ENCODE data around the gene TMEM79. TPM values are rescaled to one million over a fixed set of nuclear protein-coding genes. Genes with fewer than 3 reads are reported as not detected.

The TMEM79 gene
- total RNA-seq, 1 donor: 0.86 TPM

DNA sequence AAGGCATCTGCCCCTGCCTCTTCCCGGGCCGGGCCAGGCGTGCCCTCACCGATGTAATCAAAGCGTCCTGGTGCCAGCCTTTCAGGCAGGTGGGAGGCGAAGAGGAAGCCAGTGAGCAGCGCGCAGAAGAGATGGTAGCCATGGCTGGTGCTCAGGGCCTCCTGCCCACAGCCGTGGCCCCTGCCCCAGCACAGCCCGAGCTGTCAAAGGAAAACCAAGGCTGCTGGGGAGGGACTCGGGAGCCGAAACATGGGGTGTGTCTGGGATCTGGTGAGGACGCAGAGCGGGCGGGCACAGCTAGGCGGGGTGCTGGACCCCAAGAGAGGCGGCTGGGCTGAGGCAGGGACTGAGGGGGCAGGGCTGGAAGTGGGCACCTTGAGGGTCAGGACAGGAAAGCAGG is 39.4 kb upstream of the TMEM79 start:
- TF ChIP-seq, protein P1, sequence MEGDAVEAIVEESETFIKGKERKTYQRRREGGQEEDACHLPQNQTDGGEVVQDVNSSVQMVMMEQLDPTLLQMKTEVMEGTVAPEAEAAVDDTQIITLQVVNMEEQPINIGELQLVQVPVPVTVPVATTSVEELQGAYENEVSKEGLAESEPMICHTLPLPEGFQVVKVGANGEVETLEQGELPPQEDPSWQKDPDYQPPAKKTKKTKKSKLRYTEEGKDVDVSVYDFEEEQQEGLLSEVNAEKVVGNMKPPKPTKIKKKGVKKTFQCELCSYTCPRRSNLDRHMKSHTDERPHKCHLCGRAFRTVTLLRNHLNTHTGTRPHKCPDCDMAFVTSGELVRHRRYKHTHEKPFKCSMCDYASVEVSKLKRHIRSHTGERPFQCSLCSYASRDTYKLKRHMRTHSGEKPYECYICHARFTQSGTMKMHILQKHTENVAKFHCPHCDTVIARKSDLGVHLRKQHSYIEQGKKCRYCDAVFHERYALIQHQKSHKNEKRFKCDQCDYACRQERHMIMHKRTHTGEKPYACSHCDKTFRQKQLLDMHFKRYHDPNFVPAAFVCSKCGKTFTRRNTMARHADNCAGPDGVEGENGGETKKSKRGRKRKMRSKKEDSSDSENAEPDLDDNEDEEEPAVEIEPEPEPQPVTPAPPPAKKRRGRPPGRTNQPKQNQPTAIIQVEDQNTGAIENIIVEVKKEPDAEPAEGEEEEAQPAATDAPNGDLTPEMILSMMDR (IDR thresholded peaks at IDR 0.05; ENCODE audit: insufficient read depth, low read depth, low read length): no peak
- DNase-seq (ENCODE audit: low read depth): no peak
- no peak overlapping the region for H3K4me3 ChIP-seq (ENCODE audit: low read depth, low read length)

DNA sequence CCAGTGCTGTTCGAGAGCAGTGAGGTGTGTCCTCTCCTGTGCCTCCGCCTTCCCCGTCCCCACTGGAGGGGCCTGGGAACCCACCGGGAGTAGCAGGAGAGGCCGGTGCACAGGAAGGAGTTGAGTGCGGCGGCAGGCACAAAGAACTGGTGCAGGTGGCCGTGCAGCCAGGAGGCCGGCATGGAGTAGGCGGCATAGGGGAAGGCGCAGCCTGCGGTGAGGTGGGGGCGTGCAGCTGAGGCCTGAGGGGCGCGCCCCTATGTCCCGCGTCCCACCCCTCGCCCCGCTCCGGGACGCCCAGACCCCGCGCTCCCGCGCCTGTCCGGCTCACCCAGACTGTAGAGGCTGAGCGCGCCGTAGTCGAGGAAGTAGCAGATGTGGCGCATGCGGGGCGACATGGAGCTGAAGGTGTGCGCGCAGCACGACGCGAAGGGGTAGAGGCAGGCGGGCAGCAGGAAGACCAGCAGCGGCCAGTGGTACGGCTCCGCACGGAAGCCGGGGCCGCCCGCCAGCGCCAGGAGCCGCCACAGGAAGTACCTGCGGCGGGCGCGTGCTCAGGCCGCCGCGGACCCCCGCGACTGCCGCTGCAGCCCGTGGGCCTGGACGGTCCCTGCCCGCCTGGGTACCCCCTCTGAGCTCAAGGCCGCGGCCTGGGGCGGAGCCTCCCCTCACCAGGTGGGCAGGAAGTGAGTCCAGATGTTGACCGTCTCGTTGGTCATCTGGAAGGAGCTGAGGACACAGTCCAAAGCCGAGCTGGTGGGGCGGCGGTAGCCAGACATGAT is 38.5 kb upstream of the TMEM79 start:
- DNase-seq (ENCODE audit: low read depth): peak; percentile 23
- peak overlapping the region; percentile 44 for H3K4me3 ChIP-seq (ENCODE audit: low read depth, low read length)
- TF ChIP-seq, protein P1 (IDR thresholded peaks at IDR 0.05; ENCODE audit: insufficient read depth, low read depth, low read length): no peak

DNA sequence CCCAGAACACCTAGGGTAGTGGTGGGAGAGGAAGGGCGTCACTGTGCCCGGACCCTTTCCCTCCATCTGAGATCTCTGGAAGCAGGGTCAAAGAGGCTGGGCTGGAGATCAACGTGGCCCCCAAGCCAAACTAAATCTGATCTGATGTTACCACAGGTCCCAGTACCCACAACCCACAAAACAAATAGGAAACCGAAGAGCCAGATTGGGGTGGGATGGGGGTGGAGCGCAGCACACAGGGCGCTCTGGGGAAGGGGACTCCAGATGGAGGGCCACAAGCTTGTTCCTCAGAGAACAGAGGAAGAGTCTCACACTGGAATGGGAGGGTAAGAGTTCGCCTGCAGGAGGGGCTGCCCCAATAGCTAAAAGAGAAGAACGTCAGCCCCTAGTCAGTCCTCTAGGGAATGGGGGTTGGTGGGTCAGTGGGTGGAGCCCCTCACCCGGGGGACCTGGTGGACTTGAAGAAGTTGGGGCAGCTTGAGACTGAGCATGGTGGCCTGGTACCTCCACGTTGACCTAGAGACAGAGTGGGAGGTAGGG is 37.8 kb upstream of the TMEM79 start:
- DNase-seq (ENCODE audit: low read depth): no peak
- TF ChIP-seq, protein P1 (IDR thresholded peaks at IDR 0.05; ENCODE audit: insufficient read depth, low read depth, low read length): no peak
- no peak overlapping the region for H3K4me3 ChIP-seq (ENCODE audit: low read depth, low read length)

DNA sequence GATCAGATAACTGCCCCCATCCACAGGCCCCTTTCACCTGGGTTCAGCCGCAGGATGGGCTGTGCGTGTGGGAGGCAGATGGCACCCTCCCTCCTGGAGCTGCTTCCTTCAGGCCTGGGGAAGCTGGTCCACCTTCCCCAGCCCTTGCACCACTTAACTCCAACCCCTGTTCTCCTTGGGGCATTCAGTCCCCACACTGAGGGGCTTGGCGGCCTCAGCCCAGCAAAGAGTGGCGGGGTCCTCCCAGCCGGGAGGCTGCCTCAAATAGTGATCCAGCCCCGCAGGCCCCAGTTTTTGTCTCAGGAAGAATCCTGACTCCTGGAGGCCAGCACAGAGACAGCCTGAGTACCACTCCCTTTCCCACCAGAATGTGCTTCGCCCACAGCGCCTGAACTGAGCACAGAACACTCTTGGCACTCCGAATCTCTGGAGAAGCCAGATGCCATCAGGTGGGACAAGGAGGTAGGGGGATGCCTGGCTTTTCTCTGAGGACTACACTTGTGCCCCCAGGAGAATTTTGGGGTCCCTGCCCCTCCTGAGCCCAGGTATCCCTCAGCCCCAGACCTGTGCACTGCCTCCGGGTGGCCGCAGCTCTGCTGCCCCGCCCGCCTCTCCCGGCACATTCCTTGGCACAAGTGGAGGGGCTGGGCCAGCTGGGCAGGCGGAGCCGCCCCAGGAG is 37.2 kb upstream of the TMEM79 start:
- no peak for DNase-seq (ENCODE audit: low read depth)
- TF ChIP-seq, protein P1 (IDR thresholded peaks at IDR 0.05; ENCODE audit: insufficient read depth, low read depth, low read length): no peak
- H3K4me3 ChIP-seq (ENCODE audit: low read depth, low read length): no peak overlapping the region

DNA sequence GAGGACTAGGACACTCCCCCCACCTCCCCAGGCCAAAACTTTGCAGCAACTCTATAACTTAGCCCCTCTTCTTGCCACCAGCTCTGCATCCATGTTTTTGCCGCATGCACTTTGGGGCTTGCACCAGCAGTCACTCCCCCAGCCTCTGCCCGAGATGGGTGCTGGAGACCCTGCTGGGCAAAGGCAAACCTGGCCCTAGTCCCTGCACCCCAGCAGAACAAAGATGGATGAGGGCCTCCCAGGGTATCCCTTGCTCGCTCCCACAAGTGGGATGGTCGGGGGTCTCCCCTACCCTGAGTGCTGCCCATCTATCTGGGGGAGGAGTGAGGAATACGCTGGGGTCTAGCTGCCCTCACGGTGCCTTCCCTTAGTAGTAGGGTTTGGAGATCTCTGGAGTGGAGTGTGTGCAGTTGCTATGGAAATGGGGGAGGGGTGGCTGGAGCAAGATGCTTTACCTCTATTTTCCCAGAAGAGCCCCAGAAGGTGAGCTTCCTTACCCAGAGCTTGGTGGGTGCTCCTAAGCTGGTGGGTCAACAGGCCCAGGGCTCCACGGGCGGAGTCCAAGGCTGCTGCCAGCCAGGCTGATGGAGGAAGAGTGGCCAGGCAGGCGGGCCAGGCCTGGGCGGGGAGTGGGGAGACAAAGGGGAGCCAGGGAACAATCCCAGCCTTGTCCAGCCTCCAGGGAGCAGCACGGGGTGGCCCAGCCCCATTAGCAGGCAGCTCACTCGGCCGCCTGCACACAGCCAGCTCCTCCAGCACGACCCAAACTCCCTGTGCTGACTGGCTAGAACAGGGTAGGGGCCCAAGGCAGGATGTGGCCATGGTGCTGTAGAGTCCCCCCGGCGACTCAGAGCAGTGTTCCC is 36.4 kb upstream of the TMEM79 start, which contains the start of gene PAQR6:
Gene PAQR6 (minus strand): TSS at position 597 of the 863 bp plus-strand sequence. CDS start 1,325 bp downstream, outside the sequence.
- TF ChIP-seq, protein P1 (IDR thresholded peaks at IDR 0.05; ENCODE audit: insufficient read depth, low read depth, low read length): no peak

DNA sequence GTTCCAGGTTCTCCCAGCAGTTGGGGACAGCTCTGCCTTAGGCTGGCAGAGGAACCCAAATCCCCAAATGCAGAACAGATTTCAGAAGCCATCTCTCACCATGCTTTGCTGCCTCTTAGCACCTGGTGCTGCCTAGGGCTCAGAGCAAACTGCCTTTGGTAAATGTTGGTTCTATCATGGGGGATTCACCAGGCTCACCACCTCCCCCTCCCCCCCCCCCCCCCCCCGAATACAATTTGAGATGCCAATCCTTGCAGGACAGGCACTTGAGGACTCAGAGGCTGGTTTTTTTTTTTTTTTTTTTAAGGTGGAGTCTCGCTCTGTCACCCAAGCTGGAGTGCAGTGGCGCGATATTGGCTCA is 35.8 kb upstream of the TMEM79 start:
- no peak overlapping the region for H3K4me3 ChIP-seq (ENCODE audit: low read depth, low read length)
- DNase-seq (ENCODE audit: low read depth): no peak
- TF ChIP-seq, protein P1 (IDR thresholded peaks at IDR 0.05; ENCODE audit: insufficient read depth, low read depth, low read length): no peak

More for the DNA sequence above, 36.4 kb upstream of the TMEM79 start, which contains the start of gene PAQR6:
- H3K4me3 ChIP-seq (ENCODE audit: low read depth, low read length): no peak within 1 kb of the TSS
- DNase-seq (ENCODE audit: low read depth): no peak

Measured in fibroblast of villous mesenchyme (primary cell).